GM12874 (cell line): Measurements from ENCODE around the gene DEFB114.

Source experiments
- TF ChIP-seq, protein P1 (sequence below): IDR thresholded peaks from 2 replicates; pipeline ENCODE4 v1.5.1; 2011; ENCODE audit warnings: low read depth, mild to moderate bottlenecking, control low read depth, low read length, moderate library complexity; ENCODE audit not compliant: insufficient read depth

The DEFB114 gene

GRCh38 chr6:49918787-49919186 is 45.2 kb downstream of the DEFB114 start:
- TF ChIP-seq, protein P1, sequence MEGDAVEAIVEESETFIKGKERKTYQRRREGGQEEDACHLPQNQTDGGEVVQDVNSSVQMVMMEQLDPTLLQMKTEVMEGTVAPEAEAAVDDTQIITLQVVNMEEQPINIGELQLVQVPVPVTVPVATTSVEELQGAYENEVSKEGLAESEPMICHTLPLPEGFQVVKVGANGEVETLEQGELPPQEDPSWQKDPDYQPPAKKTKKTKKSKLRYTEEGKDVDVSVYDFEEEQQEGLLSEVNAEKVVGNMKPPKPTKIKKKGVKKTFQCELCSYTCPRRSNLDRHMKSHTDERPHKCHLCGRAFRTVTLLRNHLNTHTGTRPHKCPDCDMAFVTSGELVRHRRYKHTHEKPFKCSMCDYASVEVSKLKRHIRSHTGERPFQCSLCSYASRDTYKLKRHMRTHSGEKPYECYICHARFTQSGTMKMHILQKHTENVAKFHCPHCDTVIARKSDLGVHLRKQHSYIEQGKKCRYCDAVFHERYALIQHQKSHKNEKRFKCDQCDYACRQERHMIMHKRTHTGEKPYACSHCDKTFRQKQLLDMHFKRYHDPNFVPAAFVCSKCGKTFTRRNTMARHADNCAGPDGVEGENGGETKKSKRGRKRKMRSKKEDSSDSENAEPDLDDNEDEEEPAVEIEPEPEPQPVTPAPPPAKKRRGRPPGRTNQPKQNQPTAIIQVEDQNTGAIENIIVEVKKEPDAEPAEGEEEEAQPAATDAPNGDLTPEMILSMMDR: no peak

DNA sequence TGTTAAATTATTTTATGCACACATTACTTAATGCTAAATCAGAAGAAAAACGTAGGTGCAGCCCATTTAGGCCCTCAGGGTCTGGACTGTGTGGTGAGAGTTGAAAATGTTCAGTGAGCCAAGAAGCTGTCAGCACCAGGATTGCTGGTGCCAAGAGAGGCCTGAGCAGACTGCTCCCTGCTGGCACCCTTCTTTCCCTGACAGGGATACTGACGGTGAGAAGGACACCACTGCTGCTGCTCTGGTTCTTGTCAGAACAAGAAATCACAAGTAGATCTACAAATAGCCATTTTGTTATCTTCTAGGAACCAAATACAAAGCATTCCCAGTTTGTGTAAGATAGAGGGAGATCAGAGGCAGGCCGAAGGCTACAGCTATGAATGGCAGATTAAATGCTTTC is 48.9 kb downstream of the DEFB114 start:
- TF ChIP-seq, protein P1: no peak

- TF ChIP-seq, protein P1: no peak
Measured at GRCh38 chr6:49913636-49914375, 50.2 kb downstream of the DEFB114 start.

DNA sequence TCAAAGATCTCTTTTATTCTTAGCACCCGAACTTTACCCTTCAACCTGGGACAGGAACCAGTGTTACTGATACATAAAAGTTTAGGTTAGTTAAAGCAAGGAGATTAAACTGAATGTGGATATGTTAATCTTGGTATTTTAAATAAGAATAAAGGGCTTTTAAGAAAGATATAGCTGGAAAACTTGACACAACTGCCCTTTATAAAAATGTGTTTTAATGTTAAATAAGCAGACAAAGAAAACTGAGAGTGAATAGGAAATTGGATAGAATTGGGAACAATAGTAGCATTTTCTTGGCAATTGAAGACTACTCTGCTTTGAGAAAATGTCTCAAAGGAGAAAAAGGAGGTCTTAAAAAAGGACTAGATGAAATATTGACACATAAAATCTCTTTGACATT is 51.8 kb downstream of the DEFB114 start:
- TF ChIP-seq, protein P1: no peak

DNA sequence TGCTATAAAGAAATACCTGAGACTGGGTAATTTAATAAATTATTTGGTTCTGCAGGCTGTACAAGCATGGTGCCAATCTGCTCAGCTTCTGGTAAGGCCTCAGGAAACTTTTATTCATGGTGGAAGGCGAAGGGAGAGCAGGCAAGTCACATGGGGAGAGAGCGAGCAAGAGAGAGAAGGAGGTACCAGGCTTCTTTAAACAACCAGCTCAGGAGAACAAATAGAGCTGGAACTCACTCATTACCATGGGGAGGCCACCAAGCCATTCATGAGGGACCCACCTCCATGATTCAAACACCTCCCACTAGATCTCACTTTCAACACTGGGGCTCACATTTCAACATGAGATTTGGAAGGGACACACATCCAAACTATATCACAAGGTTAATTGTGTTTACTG is 52.7 kb downstream of the DEFB114 start:
- TF ChIP-seq, protein P1: no peak
